Activated naive CD4-positive, alpha-beta T cell treated with anti-CD3 and anti-CD28 coated beads, Interleukin-2, amount 50 U/mL, for 16 hours (primary cell): ENCODE measurements around the gene INPP5A.
"Not testable (repeated sequence)": the region's sequence is repeated elsewhere in the genome, so short reads cannot be mapped to it uniquely, and the experiment has no call there.

Experiments
- DNase-seq: peaks from one replicate; pipeline ENCODE4 v3.0.0-alpha.2; 2020

The INPP5A gene

DNA sequence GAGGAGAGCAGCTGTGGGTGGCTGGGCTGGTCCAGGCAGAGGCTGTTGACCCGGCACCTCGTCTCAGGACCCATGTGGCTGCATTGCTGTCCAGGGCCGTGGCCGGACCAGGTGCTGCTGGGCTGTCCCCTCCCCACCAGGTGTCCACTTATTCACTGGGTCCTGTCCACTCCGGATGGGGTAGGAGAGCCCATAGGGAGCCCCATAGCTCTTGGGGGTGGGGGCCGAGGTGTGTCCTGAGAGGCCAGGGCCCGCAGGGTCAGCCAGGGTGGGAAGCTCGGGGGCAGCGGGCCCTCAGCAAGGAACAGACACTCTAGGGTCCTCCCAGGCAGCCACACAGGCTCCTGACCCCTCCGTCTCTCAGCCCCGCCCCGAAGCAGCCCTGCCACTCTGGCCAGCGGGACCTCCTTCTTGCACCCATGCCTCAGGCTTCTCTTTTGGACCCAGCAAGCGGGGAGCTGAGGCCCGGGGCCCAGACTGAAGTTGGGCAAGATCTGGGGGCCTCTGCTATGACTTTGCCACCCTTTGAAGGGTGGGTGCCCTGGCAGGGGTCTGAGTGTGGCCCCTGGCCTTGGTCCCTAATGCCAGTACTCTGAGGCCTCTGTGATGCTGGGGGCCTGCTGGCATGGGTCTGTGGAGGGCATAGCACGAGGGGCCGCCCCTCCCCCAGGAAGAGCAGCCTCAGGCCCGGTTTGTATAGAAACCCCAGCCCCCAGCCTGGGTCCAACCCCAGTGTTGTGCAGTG lies 162.0 kb downstream of the INPP5A start:
- DNase-seq = no peak

DNA sequence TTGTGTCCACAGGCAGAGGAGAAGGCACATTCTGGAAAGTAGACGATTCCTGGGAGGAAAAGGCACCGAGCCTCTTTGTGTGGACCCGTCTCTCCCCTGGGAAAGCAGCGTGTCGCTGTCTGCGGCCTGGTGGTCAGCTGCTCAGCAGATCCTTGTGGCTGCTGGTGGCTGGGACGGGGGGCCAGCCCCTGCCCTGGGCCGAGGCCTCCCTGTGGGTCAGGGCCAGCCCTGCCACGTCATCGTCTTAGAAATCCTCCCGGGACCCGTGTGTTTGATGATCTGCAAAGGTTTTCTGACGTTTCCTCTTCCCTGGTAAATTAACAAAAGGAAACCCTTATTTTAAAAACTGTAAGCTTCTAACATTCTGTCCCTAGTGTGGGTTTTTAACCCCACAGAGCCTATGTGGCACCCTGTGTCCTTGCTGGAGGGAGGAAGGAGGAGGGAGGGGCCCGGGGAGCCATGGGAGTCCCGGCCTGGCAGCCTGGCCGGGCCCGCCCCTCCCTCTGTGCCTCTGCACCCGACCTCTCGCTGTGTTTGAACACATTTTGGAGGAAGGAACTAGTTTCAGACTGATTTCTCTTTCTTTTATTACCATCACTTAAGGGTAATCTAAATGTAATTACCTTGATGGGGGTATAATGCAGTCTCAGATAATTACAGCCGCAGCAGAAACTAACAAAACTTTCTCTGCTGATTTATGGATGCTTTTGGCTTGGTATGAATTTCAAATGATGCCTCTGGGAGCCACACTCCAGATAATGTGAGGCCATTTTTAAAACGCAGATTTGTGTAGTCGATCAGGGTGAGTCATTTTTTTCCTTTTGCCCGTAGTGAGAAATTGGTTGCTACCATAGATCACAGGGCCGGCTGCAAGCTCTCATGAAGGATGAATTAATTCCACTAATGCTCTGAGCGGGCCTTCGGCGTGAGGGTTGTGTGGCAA lies 162.8 kb downstream of the INPP5A start:
- no peak for DNase-seq

DNA sequence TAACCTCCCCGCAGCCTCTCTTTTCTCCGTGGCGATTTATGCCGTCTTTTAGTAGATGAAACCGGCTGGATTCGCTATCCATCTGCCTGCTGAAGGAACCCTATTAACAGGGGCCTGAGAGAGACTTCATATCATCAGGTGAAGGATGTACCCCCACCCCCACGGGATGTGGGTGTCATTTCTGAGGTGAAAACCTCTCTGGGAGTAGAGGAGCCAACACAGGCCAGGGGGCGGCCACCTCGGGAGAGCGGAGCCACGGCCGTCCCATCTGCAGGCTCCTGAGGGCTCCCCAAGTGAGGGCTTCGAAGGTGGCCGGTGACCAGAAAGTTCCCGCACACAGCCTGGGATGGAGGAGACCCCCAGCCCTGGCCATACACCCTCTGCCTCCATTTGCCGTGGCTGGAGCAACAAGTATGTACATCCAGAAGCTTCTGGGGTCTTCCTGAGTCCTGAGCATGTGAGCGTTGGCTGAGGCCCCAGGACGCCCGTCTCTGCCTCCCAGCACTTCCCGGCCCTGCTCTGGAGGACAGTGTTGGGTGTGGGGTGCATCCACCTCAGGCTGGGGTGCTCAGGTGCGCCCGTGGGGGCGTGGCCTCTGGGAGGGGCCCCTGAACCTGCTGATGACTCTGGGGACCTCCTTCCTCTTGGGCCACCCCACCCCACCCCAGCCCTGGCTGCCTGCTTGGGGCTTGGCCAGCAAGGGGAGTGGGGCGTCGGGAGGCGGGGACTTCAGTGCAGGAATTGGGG lies 163.7 kb downstream of the INPP5A start:
- no peak for DNase-seq

DNA sequence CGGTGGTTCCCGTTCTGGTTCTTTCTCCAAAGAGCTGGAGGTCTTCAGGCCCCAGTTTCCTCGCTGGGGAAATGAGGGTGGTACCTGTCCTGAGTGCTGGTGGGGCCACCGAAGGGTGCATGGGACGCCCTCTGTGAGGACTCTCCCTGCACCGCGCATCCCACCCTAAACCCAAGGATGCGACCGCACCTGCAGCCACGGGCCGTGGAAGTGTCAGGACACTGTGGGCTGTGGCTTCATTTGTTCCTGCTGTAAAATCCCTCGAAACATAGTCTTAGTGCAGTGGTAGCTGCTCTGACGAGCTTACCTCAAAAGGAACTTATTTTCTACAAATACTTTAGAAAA lies 164.2 kb downstream of the INPP5A start:
- DNase-seq = no peak

DNA sequence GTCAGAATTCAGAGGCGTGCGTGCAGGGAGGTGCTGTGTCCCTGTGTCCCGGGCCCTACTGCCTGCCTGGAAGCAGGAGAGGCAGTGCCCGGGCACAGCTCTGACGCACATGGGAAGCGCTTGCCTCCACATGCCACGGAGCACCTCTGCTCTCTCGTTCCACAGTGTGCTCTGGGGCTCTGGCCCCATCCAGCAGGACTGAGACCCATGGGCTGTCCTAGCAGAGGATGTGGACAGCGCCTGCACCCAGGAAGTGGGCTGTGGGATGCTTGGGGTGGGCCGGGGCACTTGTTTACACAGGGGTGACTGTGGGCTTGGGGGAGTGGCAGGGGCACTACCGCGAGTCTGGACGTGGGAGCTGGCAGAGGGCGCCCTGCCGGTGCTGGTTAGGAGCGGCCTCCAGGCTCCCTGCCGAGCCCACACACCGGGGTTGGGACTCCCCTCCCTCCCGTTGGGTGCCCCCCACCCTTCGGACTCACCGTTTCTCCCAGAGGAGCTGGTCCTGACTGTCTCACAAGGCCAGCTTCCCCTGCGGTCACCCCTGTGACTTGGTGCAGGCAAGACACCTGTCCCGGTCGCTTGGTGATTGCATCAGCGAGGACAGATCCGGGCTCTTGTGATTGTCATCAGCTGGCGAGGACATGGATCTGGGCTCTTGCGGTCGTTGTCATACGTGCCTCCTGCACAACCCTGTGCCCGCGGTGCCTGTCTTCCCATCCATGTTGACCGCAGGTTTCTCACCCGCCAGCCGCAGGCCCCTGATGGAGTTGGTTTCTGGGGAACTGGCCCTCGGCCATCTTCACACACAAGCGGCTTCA lies 165.2 kb downstream of the INPP5A start:
- DNase-seq = no peak

DNA sequence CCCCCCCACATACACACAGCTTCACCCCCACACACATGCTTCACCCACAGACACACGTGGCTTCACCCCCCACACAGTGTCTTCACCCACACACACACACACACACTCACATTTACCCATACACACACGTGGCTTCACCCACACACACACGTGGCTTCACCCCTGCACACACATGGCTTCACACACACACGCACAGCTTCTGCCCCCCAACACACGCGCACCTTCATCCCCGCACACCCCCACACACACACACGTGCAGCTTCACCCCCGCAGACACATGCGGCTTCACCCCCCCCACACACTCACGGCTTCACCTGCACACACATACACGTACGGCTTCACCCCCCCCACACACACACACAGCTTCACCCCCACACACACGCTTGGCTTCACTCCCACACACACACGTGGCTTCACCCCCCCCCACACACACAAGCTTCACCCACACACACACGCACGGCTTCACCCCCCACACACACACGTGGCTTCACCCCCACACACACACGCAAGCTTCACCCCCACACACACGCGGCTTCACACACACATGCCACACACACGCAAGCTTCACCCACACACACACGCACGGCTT lies 165.9 kb downstream of the INPP5A start:
- no peak for DNase-seq

DNA sequence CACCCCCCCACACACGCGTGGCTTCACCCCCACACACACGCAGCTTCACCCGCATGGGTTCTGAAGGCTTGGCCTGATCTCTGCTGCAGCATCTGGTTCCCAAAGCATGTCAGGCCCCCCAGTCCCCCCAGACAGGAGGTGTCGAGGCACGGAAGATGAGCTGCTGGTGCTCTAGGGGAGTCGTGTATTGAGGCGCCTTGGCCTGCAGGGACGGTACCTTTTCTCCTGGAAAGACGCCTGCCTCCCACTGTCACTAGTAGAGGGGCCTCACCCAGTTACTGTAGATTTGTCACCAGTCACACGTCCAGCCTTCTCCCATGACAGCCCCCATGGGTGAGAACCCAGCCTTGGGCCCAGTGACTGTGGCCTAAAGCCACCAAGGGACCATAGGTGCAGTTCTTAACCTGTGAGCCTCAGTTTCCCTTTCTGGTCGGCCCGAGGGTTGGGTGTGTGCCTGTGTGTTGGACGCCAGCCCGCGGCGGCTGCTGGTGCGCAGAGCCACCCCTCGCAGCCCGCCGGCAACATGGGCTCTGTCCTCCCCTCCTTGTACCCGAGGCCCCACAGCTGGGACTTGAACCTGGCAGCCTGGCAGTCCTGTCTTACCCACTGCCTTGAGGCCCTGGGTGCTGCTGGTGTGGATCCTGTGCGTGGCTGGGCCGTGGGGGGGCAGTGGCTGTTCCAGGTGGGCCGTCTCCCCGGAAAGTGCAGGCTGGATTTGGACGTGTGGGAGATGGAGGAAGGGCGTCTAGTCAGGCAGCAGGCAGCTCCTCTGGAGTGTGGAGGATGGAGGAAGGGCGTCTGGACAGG lies 166.6 kb downstream of the INPP5A start:
- no peak for DNase-seq

DNA sequence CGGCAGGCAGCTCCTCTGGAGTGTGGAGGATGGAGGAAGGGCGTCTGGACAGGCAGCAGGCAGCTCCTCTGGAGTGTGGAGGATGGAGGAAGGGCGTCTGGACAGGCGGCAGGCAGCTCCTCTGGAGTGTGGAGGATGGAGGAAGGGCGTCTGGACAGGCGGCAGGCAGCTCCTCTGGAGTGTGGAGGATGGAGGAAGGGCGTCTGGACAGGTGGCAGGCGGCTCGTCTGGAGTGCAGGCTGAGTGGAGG lies 167.2 kb downstream of the INPP5A start:
- DNase-seq = not testable (repeated sequence)

DNA sequence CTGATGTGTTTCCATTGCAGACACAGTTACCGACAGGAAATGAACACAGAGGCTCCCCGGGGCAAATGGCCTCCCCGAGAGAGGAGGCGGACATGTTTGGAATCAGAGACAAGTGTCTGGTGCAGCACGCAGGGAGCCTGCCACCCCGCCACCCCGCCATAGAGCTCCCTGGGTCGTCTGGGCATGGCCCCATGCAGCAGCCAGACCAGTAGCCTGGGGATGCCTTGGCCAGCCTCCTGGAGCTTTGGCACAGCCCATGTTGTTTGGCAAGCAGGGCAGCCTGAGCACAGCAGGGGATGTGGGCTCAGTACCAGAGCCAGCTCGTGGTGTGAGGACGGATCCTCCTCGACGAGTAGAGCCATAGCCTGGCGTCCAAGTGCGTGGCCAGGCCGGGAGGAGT lies 167.6 kb downstream of the INPP5A start:
- no peak for DNase-seq

DNA sequence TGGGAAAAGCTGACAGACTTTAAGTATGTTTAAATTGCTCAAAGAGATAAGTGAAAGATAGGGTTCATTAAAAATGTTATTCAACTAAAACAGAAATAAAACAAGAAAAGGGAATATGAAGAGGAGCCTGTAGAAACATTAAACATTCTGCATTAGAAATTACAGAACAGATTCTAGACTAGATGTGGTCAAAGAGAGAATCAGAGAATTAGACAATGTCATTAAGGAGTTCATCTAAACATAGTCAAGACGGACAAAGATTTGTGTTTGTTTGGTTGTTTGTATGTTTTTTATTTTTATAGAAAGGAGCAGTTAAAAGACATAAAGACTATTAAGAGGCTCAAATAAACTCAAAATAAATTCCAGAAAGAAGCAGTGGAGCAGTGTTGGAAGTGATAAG lies 168.4 kb downstream of the INPP5A start:
- DNase-seq = no peak

DNA sequence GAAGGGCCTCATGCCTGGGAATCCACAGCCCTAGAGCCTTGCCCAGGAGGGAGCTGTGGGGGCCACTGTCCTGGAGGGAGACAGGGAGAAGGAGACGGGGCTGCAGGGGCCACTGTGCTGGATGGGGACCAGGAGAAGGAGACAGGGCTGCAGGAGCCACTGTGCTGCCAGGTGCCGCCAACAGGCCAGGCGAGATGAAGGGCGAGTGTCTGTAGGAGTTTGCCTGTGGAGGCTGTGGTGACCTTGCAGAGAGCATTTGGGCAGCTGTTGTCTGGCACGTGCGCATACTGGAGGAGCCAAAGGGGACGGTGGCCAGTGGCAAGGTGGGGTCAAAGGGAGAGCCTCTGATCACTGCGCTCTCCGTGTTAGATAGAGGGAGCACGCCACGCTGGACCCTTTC lies 169.1 kb downstream of the INPP5A start:
- DNase-seq = no peak

DNA sequence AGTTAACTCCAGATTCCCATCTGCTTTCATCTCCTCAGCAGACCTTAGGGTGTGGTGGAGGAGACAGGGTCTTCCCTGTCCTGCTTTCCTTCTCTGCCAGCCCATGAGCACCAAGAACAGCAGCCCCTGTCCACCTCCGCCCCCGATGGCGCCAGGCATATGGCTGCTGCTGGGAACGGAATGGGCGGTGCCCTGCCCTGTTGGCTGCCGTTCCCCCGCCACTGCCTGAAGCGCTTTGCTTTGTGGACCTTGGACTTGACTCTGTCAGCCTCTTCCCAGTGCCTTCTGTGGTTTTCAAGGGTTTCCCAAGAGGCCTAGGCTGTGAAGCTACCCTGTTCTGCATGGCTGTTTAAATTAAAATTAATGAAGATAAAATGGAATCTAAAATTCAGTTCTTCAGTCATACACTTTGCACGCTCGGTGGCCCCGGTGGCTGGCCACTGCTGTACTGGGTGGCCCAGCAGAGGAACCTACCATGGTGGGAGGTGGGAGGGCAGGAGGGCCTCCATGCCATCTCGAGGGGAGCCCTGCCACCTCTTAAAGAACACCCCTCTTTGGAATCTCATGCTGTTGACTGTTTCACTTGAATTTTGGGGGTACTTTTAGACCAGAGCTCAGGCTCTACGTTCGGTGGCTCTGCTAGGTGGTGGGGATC lies 169.7 kb downstream of the INPP5A start:
- DNase-seq = no peak

DNA sequence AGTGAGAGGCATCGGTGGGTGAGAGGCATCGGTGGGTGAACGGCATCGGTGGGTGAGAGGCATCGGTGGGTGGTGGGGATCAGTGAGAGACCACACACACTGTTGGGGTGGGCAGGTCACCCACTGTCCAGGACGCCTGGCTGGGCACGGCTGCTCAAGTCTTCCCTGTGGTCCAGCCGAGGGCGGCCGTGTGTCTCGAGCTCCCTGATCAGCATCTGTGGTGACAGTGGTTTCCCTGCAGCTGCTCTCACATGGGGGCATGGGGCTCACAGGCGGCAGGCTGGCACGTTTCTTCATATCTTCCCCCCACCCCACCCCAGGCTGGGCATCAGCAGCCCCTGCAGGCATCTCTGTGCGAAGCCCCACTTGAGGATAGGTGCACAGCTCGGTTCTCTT lies 170.2 kb downstream of the INPP5A start:
- no peak for DNase-seq

DNA sequence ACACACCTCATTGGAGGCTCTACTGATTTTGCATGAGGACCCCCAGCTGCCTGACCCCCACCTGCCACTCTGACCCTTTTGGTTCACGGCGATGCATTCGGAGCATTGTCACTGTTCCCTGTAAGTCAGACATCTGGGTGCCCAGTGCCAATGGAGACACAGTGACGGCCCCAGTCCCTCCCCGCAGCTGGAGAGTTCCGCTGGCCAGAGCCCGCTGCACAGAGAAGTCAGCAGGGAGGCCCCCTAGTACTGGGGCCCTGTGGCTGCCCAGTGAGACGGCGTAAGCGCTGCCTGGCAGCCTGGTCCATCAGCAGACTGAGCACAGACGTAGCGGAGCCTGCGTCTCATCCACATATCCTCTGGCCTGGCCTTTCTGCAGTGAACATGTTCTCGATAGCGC lies 170.9 kb downstream of the INPP5A start:
- no peak for DNase-seq

DNA sequence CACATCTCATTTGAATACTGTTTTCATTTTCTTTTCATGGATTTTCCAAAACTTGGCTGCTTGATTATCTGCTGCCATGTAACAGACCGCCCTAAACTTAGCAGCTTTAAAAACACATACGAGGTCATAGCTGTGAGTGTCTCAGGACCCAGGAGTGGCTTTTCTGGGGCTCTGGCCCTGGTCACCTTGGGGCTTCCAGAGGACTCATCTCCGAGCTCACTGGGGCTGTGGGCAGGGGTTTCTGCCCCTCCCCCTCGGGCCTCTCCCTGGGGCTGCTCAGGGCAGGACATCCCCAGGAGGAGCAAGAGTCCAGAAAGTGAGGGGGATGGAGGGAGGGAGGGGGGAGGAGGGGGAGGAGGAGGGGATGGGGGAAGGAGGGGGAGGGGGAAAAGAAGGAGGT lies 171.3 kb downstream of the INPP5A start:
- no peak for DNase-seq

DNA sequence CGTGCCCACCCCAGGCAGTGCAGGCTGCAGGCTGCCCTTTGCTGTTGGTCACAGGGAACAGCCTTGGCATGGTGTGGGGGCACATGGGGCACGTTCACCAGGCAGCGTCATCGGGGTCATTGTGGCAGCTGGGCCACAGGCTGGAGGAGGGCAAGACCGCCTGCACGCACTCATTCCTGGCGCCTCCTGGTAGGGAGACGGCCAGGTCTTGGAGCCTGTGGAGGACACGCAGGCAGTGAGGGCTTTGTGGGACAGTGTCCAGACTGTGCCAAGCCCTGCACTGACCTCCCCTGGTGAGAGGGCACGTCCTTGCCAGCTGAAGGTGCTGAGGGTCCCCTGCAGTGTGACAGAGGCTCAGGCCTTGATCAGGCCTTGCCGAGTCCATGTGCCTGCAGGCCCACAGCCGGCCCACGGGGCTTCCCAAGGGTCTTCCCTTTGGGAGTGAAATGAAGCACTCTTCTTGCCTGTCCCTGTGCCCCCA lies 171.9 kb downstream of the INPP5A start:
- no peak for DNase-seq

DNA sequence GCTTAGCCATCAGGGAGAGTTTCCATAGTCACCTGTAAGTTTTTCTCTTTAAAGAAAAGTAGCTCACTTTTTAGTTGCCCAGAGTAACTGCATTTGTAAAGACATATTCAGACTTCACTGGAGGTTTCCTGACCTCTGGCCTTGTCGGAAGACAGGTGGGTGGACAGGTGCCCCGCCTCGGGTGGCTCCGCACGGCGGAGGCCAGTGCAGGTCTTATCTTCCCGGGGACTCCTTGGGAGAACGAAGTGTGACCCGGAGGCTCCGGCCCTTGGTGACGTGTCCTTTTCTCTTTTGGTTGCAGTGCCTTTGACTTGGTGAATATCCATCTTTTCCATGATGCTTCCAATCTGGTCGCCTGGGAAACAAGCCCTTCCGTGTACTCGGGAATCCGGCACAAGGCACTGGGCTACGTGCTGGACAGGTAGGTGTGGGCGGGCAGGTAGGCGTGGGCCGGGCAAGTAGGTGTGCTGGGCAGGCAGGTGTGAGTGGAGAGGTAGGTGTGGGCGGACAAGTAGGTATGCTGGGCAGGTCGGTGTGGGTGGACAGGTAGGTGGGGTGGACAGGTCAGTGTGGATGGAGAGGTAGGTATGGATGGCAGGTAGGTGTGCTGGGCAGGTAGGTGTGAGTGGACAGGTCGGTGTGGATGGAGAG lies 172.6 kb downstream of the INPP5A start:
- DNase-seq = no peak

DNA sequence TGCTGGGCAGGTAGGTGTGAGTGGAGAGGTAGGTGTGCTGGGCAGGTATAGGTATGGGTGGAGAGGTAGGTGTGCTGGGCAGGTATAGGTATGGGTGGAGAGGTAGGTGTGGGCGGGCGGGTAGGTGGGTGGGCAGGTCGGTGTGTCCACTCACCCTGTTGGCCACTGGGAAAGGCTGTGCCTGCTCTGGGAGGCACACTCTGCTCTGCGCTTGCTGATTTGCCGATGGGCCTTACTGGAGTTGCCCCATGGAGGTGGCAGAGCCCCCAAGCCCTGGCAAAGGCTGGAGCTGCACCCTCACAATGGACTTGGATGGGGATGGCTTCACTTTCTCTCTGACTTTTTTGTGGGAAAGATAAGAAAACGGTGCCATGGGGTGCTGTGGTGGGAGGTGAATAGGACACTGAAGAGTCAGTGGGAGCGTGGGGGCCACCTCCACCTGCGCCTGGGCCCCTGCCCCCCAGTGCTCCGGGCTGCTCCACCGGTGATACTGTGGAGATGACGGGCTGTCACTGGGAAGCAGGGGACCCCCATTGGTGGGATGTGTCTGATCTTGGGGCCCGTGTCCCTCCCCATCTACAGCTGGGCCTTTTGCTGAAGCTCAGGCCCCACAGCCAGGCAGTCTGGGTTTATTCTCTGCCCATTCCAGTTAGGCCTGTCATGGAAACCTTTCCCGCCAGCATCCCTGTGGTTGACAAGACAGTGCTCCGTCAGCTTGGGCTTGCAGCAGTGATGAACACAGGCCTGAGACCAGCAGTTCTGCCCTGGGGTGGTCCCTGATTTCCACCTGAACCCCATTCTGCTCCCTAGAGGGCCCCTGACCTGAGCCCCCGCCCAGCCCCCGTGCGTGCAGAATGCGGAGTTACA lies 173.4 kb downstream of the INPP5A start:
- DNase-seq = no peak

DNA sequence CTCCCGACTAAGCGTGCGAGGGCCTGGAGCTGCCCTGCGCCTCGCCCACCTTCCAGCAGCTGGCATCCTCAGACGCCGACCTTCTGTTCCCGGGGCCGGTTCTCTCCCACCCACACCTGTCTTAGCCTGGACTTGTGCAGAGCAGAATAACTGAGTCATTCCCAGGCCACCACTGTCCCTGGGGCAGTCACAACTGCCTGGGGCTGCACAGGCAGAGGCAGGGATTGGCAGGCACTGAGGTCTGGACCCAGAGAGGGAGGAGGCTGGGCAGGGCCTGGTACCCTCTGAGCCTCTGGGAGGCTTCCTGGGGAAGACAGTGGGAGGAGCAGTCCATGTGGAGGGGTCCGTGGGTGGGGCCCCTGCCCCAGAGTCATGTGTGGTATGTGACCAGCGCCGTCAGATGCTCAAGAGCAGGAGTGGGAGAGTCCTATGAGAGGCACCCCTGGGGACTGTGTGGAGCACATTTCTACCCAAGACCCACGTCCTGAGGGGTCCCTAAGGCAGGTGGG lies 174.1 kb downstream of the INPP5A start:
- no peak for DNase-seq
